Muscle of leg (tissue), 11 donors: ENCODE results near the gene CNIH2. TPM values are rescaled to one million over a fixed set of nuclear protein-coding genes. Genes with fewer than 3 reads are reported as not detected.
"Not testable (repeated sequence)": the region's sequence is repeated elsewhere in the genome, so short reads cannot be mapped to it uniquely, and the experiment has no call there.

ENCODE experiments used
- DNase-seq: peaks from one replicate; pipeline ENCODE4 v3.0.0; 2013
- H3K27ac ChIP-seq: one replicate; pipeline ENCODE4 v1.5.1; 2013; ENCODE audit warnings: mild to moderate bottlenecking, low read length, control low read depth
- H3K27me3 ChIP-seq: one replicate; pipeline ENCODE4 v1.6.1; 2013; ENCODE audit warnings: low read length; ENCODE audit not compliant: control insufficient read depth, insufficient read depth
- H3K36me3 ChIP-seq: one replicate; pipeline ENCODE4 v1.6.1; 2013; ENCODE audit warnings: low read length; ENCODE audit not compliant: control insufficient read depth, insufficient read depth
- H3K4me1 ChIP-seq: one replicate; pipeline ENCODE4 v1.6.1; 2013; ENCODE audit warnings: low read length; ENCODE audit not compliant: control insufficient read depth, insufficient read depth
- H3K4me3 ChIP-seq: one replicate; pipeline ENCODE4 v1.5.1; 2013; ENCODE audit warnings: low read length, control low read depth
- H3K9me3 ChIP-seq: replicated peaks from 2 replicates; pipeline ENCODE4 v1.6.1; 2013; ENCODE audit warnings: low read depth, low read length; ENCODE audit not compliant: control insufficient read depth
- WGBS: methylation state at CpG from one replicate; pipeline ENCODE4 v1.1.5; 2013; ENCODE audit warnings: missing lambda C conversion rate; ENCODE audit not compliant: insufficient coverage; 5-methylcytosine and 5-hydroxymethylcytosine counted together
- polyA plus RNA-seq, 8 donors: library from polyadenylated mRNA; unstranded; fragments of 120-200 nt; gene quantifications; one replicate each; pipeline versions ENCODE4 v1.2.1 to v1.2.3, GENCODE V29; 2013; ENCODE audit warnings: inconsistent platforms in 1 of 8, low replicate concordance in 1 of 8; ENCODE audit not compliant: insufficient read length in 8 of 8, insufficient read depth in 1 of 8
- total RNA-seq: library from RNA; stranded (reverse); fragments of 120-200 nt; gene quantifications from one replicate; pipeline ENCODE4 v1.2.4, GENCODE V29; 2013

CNIH2 gene
- total and polyA plus RNA-seq, 9 donors, result 1.0 to 5.4 (median 4.1) TPM

- not testable (repeated sequence) for DNase-seq, H3K27ac ChIP-seq, H3K4me3 ChIP-seq, H3K9me3 ChIP-seq, H3K27me3 ChIP-seq, H3K4me1 ChIP-seq
- peaks cover 13% of the 10 kb centered on the region for H3K36me3 ChIP-seq
- WGBS, result 78% methylated on average over 5 of the region's 6 CpGs
Measured at GRCh38 chr11:66253081-66253480, 24.9 kb upstream of the CNIH2 start.

- 4% methylated on average over 27 of the region's 28 CpGs for WGBS
- peak overlapping the region; percentile 69 for H3K4me3 ChIP-seq
- no peaks in the 10 kb centered on the region for H3K9me3 ChIP-seq
- H3K27me3 ChIP-seq, result peaks cover 6% of the 10 kb centered on the region
- no peak overlapping the region for H3K27ac ChIP-seq
- DNase-seq, result no peak
- H3K36me3 ChIP-seq, result peaks cover 39% of the 10 kb centered on the region
- H3K4me1 ChIP-seq, result peaks cover 21% of the 10 kb centered on the region
Measured at GRCh38 chr11:66258473-66258893, 19.5 kb upstream of the CNIH2 start.

GRCh38 chr11:66259225-66259624, 18.8 kb upstream of the CNIH2 start:
- Histone ChIP-seq H3K36me3 (peaks cover 46% of the 10 kb centered on the region), H3K27me3 (peaks cover 6% of the 10 kb centered on the region), H3K27ac (no peak overlapping the region), H3K4me3 (no peak overlapping the region), H3K9me3 (no peaks in the 10 kb centered on the region), H3K4me1 (peaks cover 21% of the 10 kb centered on the region)
- DNase-seq, result no peak
- WGBS, result 96% methylated on average over 2 of the region's 2 CpGs

GRCh38 chr11:66259956-66260355, 18.0 kb upstream of the CNIH2 start:
- peaks cover 6% of the 10 kb centered on the region for H3K27me3 ChIP-seq
- no peak overlapping the region for H3K27ac ChIP-seq
- H3K36me3 ChIP-seq, result peaks cover 54% of the 10 kb centered on the region
- no peak for DNase-seq
- no peak overlapping the region for H3K4me3 ChIP-seq
- H3K9me3 ChIP-seq, result no peaks in the 10 kb centered on the region
- WGBS, result 100% methylated on average over 3 of the region's 4 CpGs
- H3K4me1 ChIP-seq, result peaks cover 21% of the 10 kb centered on the region

GRCh38 chr11:66261578-66261977, 16.4 kb upstream of the CNIH2 start:
- no peak overlapping the region for H3K27ac ChIP-seq
- peaks cover 64% of the 10 kb centered on the region for H3K36me3 ChIP-seq
- DNase-seq, result no peak
- H3K27me3 ChIP-seq, result peaks cover 6% of the 10 kb centered on the region
- H3K4me3 ChIP-seq, result no peak overlapping the region
- peaks cover 25% of the 10 kb centered on the region for H3K4me1 ChIP-seq
- WGBS, result 95% methylated on average over 16 of the region's 16 CpGs
- no peaks in the 10 kb centered on the region for H3K9me3 ChIP-seq

- DNase-seq, result no peak
- H3K36me3 ChIP-seq, result peaks cover 67% of the 10 kb centered on the region
- H3K27me3 ChIP-seq, result peaks cover under 1% of the 10 kb centered on the region
- peaks cover 25% of the 10 kb centered on the region for H3K4me1 ChIP-seq
- no peak overlapping the region for H3K4me3 ChIP-seq
- no peak overlapping the region for H3K27ac ChIP-seq
- no peaks in the 10 kb centered on the region for H3K9me3 ChIP-seq
- 80% methylated on average over 3 of the region's 5 CpGs for WGBS
Measured at GRCh38 chr11:66262191-66262590, 15.8 kb upstream of the CNIH2 start.

GRCh38 chr11:66262696-66263095, 15.3 kb upstream of the CNIH2 start:
- Histone ChIP-seq H3K27ac (no peak overlapping the region), H3K4me1 (peaks cover 27% of the 10 kb centered on the region), H3K36me3 (peaks cover 67% of the 10 kb centered on the region), H3K4me3 (no peak overlapping the region), H3K27me3 (no peaks in the 10 kb centered on the region), H3K9me3 (no peaks in the 10 kb centered on the region)
- no peak for DNase-seq
- 91% methylated on average over 12 of the region's 12 CpGs for WGBS

- Histone ChIP-seq H3K9me3 (no peaks in the 10 kb centered on the region), H3K27me3 (no peaks in the 10 kb centered on the region), H3K36me3 (peaks cover 67% of the 10 kb centered on the region), H3K27ac (no peak overlapping the region), H3K4me1 (peaks cover 32% of the 10 kb centered on the region), H3K4me3 (no peak overlapping the region)
- DNase-seq, result no peak
- WGBS, result 92% methylated on average over 4 of the region's 4 CpGs
Measured at GRCh38 chr11:66263231-66263630, 14.7 kb upstream of the CNIH2 start.

GRCh38 chr11:66263785-66264184, 14.2 kb upstream of the CNIH2 start:
- 95% methylated on average over 7 of the region's 10 CpGs for WGBS
- DNase-seq, result no peak
- Histone ChIP-seq H3K27ac (no peak overlapping the region), H3K27me3 (no peaks in the 10 kb centered on the region), H3K4me1 (peaks cover 27% of the 10 kb centered on the region), H3K36me3 (peaks cover 67% of the 10 kb centered on the region), H3K9me3 (no peaks in the 10 kb centered on the region), H3K4me3 (no peak overlapping the region)

GRCh38 chr11:66264383-66264782, 13.6 kb upstream of the CNIH2 start:
- Histone ChIP-seq H3K4me1 (peaks cover 27% of the 10 kb centered on the region), H3K27ac (no peak overlapping the region), H3K36me3 (peaks cover 66% of the 10 kb centered on the region), H3K4me3 (no peak overlapping the region), H3K9me3 (no peaks in the 10 kb centered on the region), H3K27me3 (no peaks in the 10 kb centered on the region)
- no peak for DNase-seq
- 85% methylated on average over 8 of the region's 8 CpGs for WGBS

GRCh38 chr11:66264914-66265313, 13.1 kb upstream of the CNIH2 start:
- no peaks in the 10 kb centered on the region for H3K9me3 ChIP-seq
- H3K4me1 ChIP-seq, result peaks cover 30% of the 10 kb centered on the region
- no peak overlapping the region for H3K27ac ChIP-seq
- peaks cover 60% of the 10 kb centered on the region for H3K36me3 ChIP-seq
- 60% methylated on average over 3 of the region's 12 CpGs for WGBS
- no peak overlapping the region for H3K4me3 ChIP-seq
- DNase-seq, result no peak
- H3K27me3 ChIP-seq, result no peaks in the 10 kb centered on the region
